Loucy (cell line): ENCODE results near the gene FPR1.

Source experiments
- H2AFZ ChIP-seq: fragments of 200-600 bp; sonication (generic); 2 replicates; pipeline ENCODE4 v1.6.0; 2016; ENCODE audit warnings: antibody characterized with exemption, mild to moderate bottlenecking, low read length, moderate library complexity
- H3F3A ChIP-seq: fragments of 200-600 bp; 2 replicates; pipeline ENCODE4 v1.6.0; 2016; ENCODE audit warnings: antibody characterized with exemption, low read depth, mild to moderate bottlenecking
- H3K27me3 ChIP-seq: fragments of 200-600 bp; sonication (generic); 2 replicates; pipeline ENCODE4 v1.6.1; 2014; ENCODE audit warnings: low read length, mild to moderate bottlenecking; ENCODE audit not compliant: insufficient read depth, poor library complexity, severe bottlenecking
- H3K36me3 ChIP-seq: fragments of 200-600 bp; sonication (generic); 2 replicates; pipeline ENCODE4 v1.6.1; 2016; ENCODE audit warnings: low read length; ENCODE audit not compliant: insufficient read depth
- H3K4me1 ChIP-seq: fragments of 200-600 bp; sonication (generic); 2 replicates; pipeline ENCODE4 v1.5.1; 2014; ENCODE audit warnings: low read length, mild to moderate bottlenecking; ENCODE audit not compliant: insufficient read depth, poor library complexity, severe bottlenecking
- H3K4me2 ChIP-seq: fragments of 200-600 bp; sonication (generic); 2 replicates; pipeline ENCODE4 v1.6.0; 2014; ENCODE audit warnings: antibody characterized with exemption, low read length, low read depth, mild to moderate bottlenecking; ENCODE audit not compliant: poor library complexity, severe bottlenecking
- H3K4me3 ChIP-seq: fragments of 200-600 bp; sonication (generic); 2 replicates; pipeline ENCODE4 v1.5.1; 2014; ENCODE audit warnings: low read length, mild to moderate bottlenecking, mixed read lengths; ENCODE audit not compliant: poor library complexity, severe bottlenecking
- H3K79me2 ChIP-seq: fragments of 200-600 bp; sonication (generic); 2 replicates; pipeline ENCODE4 v1.6.1; 2014; ENCODE audit warnings: low read length; ENCODE audit not compliant: insufficient read depth
- H3K9ac ChIP-seq: fragments of 200-600 bp; sonication (generic); 2 replicates; pipeline ENCODE4 v1.6.0; 2014; ENCODE audit warnings: mild to moderate bottlenecking, low read depth, low read length, moderate library complexity; ENCODE audit not compliant: poor library complexity, severe bottlenecking
- H3K9me2 ChIP-seq: fragments of 200-600 bp; sonication (generic); replicated peaks from 2 replicates; pipeline ENCODE4 v1.6.1; 2016; ENCODE audit warnings: low read depth, low read length, mixed read lengths
- H3K9me3 ChIP-seq: fragments of 200-600 bp; sonication (generic); 2 replicates; pipeline ENCODE4 v1.6.1; 2014; ENCODE audit warnings: mild to moderate bottlenecking, antibody characterized with exemption, low read length, low read depth; ENCODE audit not compliant: insufficient read depth
- H4K20me1 ChIP-seq: fragments of 200-600 bp; sonication (generic); 2 replicates; pipeline ENCODE4 v1.6.0; 2014; ENCODE audit warnings: antibody characterized with exemption, low read length, mild to moderate bottlenecking; ENCODE audit not compliant: insufficient read depth, poor library complexity, severe bottlenecking
- CTCF ChIP-seq: fragments of 200-600 bp; sonication (generic); conservative IDR thresholded peaks from 2 replicates; pipeline ENCODE4 v1.5.1; 2014; ENCODE audit warnings: mild to moderate bottlenecking, antibody characterized with exemption, low read length
- EZH2phosphoT487 ChIP-seq: fragments of 200-600 bp; IDR thresholded peaks from 2 replicates; pipeline ENCODE4 v1.6.1; 2018; ENCODE audit warnings: antibody characterized with exemption, mild to moderate bottlenecking, moderate library complexity, borderline replicate concordance

FPR1 gene

DNA sequence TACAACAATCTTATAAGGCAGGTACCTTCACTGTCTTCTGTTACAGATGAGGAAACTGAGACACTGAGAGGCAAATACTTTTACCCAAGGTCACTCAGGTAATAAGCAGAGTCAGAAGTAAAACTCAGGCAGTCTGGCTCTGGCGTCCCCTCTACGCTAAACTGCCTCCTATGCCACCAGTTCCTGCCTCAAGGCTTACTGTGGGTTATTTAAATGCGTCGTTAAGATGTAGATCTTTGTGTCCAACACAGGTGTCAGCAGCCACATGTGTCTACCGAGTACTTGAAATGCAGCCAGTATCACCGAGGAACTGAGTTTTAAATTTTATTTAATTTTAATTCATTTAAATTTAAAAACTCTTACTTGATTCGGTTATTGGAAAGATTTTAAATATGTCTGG lies 29.8 kb downstream of the FPR1 start:
- Histone ChIP-seq H3F3A (no peaks in the 10 kb centered on the region), H3K36me3 (no peaks in the 10 kb centered on the region), H3K4me3 (no peak overlapping the region), H3K79me2 (no peaks in the 10 kb centered on the region), H4K20me1 (no peaks in the 10 kb centered on the region), H3K9me2 (no peaks in the 10 kb centered on the region), H3K27me3 (no peaks in the 10 kb centered on the region), H3K4me1 (no peaks in the 10 kb centered on the region), H3K9ac (no peak overlapping the region), H3K9me3 (no peaks in the 10 kb centered on the region), H3K4me2 (no peak overlapping the region), H2AFZ (no peak overlapping the region)
- TF ChIP-seq CTCF (no peak), EZH2phosphoT487 (no peak)

- H3K9me2 ChIP-seq: no peaks in the 10 kb centered on the region
- H4K20me1 ChIP-seq: no peaks in the 10 kb centered on the region
- H3F3A ChIP-seq: no peaks in the 10 kb centered on the region
- no peak overlapping the region for H2AFZ ChIP-seq
- TF ChIP-seq CTCF (no peak), EZH2phosphoT487 (no peak)
- no peak overlapping the region for H3K4me2 ChIP-seq
- no peak overlapping the region for H3K4me3 ChIP-seq
- H3K79me2 ChIP-seq: no peaks in the 10 kb centered on the region
- H3K4me1 ChIP-seq: no peaks in the 10 kb centered on the region
- H3K9ac ChIP-seq: no peak overlapping the region
- no peaks in the 10 kb centered on the region for H3K9me3 ChIP-seq
- H3K27me3 ChIP-seq: no peaks in the 10 kb centered on the region
- H3K36me3 ChIP-seq: no peaks in the 10 kb centered on the region
Observed at GRCh38 chr19:51719251-51719988, 32.3 kb downstream of the FPR1 start.

GRCh38 chr19:51716925-51717324 lies 34.8 kb downstream of the FPR1 start:
- Histone ChIP-seq H3K9me2 (no peaks in the 10 kb centered on the region), H3K79me2 (no peaks in the 10 kb centered on the region), H2AFZ (no peak overlapping the region), H3K4me3 (no peak overlapping the region), H3K27me3 (no peaks in the 10 kb centered on the region), H3K36me3 (no peaks in the 10 kb centered on the region), H3K4me1 (no peaks in the 10 kb centered on the region), H3K9ac (no peak overlapping the region), H3F3A (no peaks in the 10 kb centered on the region), H4K20me1 (no peaks in the 10 kb centered on the region), H3K4me2 (no peak overlapping the region), H3K9me3 (no peaks in the 10 kb centered on the region)
- TF ChIP-seq EZH2phosphoT487: no peak
- TF ChIP-seq CTCF: no peak
